HCT116 (cell line): Measurements from ENCODE around the gene TMEM130. TPM values are rescaled to one million over a fixed set of nuclear protein-coding genes. Genes with fewer than 3 reads are reported as not detected.

ENCODE experiments used
- ATAC-seq: fragments of 200-7000 bp; cut with Tn5 transposase; 2 replicates; pipeline ENCODE4 v1.9.1; 2020; ENCODE audit warnings: mild to moderate bottlenecking, moderate library complexity
- BruUV-seq: library from RNA; stranded (reverse); fragments of 400-500 nt; replicated peaks from 2 replicates; lab custom pipeline; 2021; lab: Mats Ljungman, UMichigan
- CTCF ChIA-PET: fragments of 300-600 bp; sonication (Branson Sonifier 250); formaldehyde crosslinking; loops from one replicate; lab custom pipeline; 2021; ENCODE audit warnings: antibody characterized with exemption; lab: Charles Lee
- POLR2A ChIA-PET: fragments of 300-600, 350-600 bp; sonication (Branson Sonifier 250); formaldehyde crosslinking; loops from one replicate; lab custom pipeline; 2021; ENCODE audit warnings: antibody characterized with exemption; lab: Charles Lee
- RAD21 ChIA-PET, 2 experiments: fragments of 300-600 bp; sonication (Branson Sonifier 250); formaldehyde crosslinking; loops; one replicate each; lab custom pipeline; 2023; ENCODE audit warnings: low total read pairs in 2 of 2; ENCODE audit not compliant: uncharacterized antibody in 2 of 2, unreplicated experiment in 2 of 2, low non-redundant PET in 1 of 2; lab: Charles Lee
- DNase-seq: peaks from one replicate; pipeline ENCODE4 v3.0.0-alpha.2; 2010; ENCODE audit warnings: low read depth, low spot score
- H2AFZ ChIP-seq: fragments of 200-600 bp; shearing (Covaris generic), sonication (generic); 2 replicates; pipeline ENCODE4 v1.6.1; 2017; ENCODE audit warnings: low read depth, mixed run types, mixed read lengths, antibody characterized with exemption, low read length; ENCODE audit not compliant: poor library complexity, severe bottlenecking
- H3K27ac ChIP-seq: 2 replicates; pipeline ENCODE4 v1.5.1; 2012; ENCODE audit warnings: low read depth, low read length
- H3K27me3 ChIP-seq: fragments of 200-600 bp; sonication (generic); 2 replicates; pipeline ENCODE4 v1.6.1; 2016; ENCODE audit warnings: mixed run types, low read length, mixed read lengths; ENCODE audit not compliant: insufficient read depth
- H3K36me3 ChIP-seq, 2 experiments: fragments of 200-500 bp in 1 of 2; fragments of 200-600 bp in 1 of 2; sonication (Bioruptor generic) in 1 of 2; sonication (generic) in 1 of 2; 2 replicates each; pipeline versions ENCODE4 v1.5.1 to v1.6.1; 2014 to 2016; ENCODE audit warnings: low read length in 2 of 2, inconsistent platforms in 1 of 2, mixed read lengths in 1 of 2, mixed run types in 1 of 2; ENCODE audit not compliant: insufficient read depth in 2 of 2, control insufficient read depth in 1 of 2
- H3K4me1 ChIP-seq, 2 experiments: fragments of 200-600 bp in 1 of 2; sonication (generic) in 1 of 2; 2 replicates each; pipeline versions ENCODE4 v1.5.1 to v1.6.1; 2012 to 2017; ENCODE audit warnings: low read length in 2 of 2, inconsistent platforms in 1 of 2, mild to moderate bottlenecking in 1 of 2, mixed read lengths in 1 of 2, mixed run types in 1 of 2, moderate library complexity in 1 of 2; ENCODE audit not compliant: insufficient read depth in 2 of 2, control insufficient read depth in 1 of 2
- H3K4me2 ChIP-seq: fragments of 200-600 bp; sonication (generic); 2 replicates; pipeline ENCODE4 v1.6.1; 2017; ENCODE audit warnings: mixed run types, low read length, mixed read lengths
- H3K4me3 ChIP-seq, 2 experiments: fragments of 200-600 bp in 1 of 2; sonication (generic) in 1 of 2; replicated peaks in 1 of 2; 2 replicates each; pipeline ENCODE4 v1.5.1; 2011 to 2016; ENCODE audit warnings: low read length in 2 of 2, control low read depth in 1 of 2, low read depth in 1 of 2, mild to moderate bottlenecking in 1 of 2, mixed read lengths in 1 of 2, mixed run types in 1 of 2
- H3K79me2 ChIP-seq: fragments of 200-600 bp; sonication (generic); 2 replicates; pipeline ENCODE4 v1.6.1; 2017; ENCODE audit warnings: mild to moderate bottlenecking, mixed run types, low read length, moderate library complexity, mixed read lengths; ENCODE audit not compliant: insufficient read depth
- H3K9ac ChIP-seq: fragments of 200-600 bp; sonication (generic); 2 replicates; pipeline ENCODE4 v1.6.1; 2016; ENCODE audit warnings: low read length, mixed read lengths
- H3K9me2 ChIP-seq: fragments of 200-600 bp; sonication (generic), shearing (Covaris generic); 2 replicates; pipeline ENCODE4 v1.6.1; 2017; ENCODE audit warnings: mixed run types, mild to moderate bottlenecking, moderate library complexity; ENCODE audit not compliant: insufficient read depth
- H3K9me3 ChIP-seq, 2 experiments: fragments of 200-500 bp in 1 of 2; fragments of 200-600 bp in 1 of 2; sonication (Bioruptor generic) in 1 of 2; sonication (generic) in 1 of 2; 2 replicates each; pipeline ENCODE4 v1.6.1; 2014 to 2017; ENCODE audit warnings: low read length in 2 of 2, mixed read lengths in 2 of 2, inconsistent platforms in 1 of 2, low read depth in 1 of 2, mild to moderate bottlenecking in 1 of 2, mixed run types in 1 of 2, moderate library complexity in 1 of 2; ENCODE audit not compliant: control insufficient read depth in 1 of 2, insufficient read depth in 1 of 2
- H4K20me1 ChIP-seq: fragments of 200-600 bp; sonication (generic), shearing (Covaris generic); 2 replicates; pipeline ENCODE4 v1.6.1; 2017; ENCODE audit warnings: mixed run types, mild to moderate bottlenecking, moderate library complexity; ENCODE audit not compliant: insufficient read depth
- CBX3 ChIP-seq: IDR thresholded peaks from 2 replicates; pipeline ENCODE4 v1.6.1; 2012; ENCODE audit warnings: low read depth
- CEBPB ChIP-seq: IDR thresholded peaks from 2 replicates; pipeline ENCODE4 v1.6.1; 2012; ENCODE audit warnings: low read depth
- EGR1 ChIP-seq: IDR thresholded peaks from 2 replicates; pipeline ENCODE4 v1.6.1; 2012; ENCODE audit warnings: low read depth
- EZH2 ChIP-seq: fragments of 200-600 bp; sonication (generic); IDR thresholded peaks from 2 replicates; pipeline ENCODE4 v1.6.1; 2017; ENCODE audit warnings: antibody characterized with exemption, mixed run types
- EZH2phosphoT487 ChIP-seq: fragments of 200-600 bp; IDR thresholded peaks from 2 replicates; pipeline ENCODE4 v1.6.1; 2018; ENCODE audit warnings: antibody characterized with exemption, borderline replicate concordance
- FOSL1 ChIP-seq: IDR thresholded peaks from 2 replicates; pipeline ENCODE4 v1.6.1; 2012; ENCODE audit warnings: low read depth
- JUND ChIP-seq: IDR thresholded peaks from 2 replicates; pipeline ENCODE4 v1.6.1; 2012
- POLR2A ChIP-seq: IDR thresholded peaks from 2 replicates; pipeline ENCODE4 v1.7.0; 2011; ENCODE audit warnings: borderline replicate concordance; ENCODE audit not compliant: insufficient read depth, insufficient read length; ENCODE audit errors: extremely low read depth
- RAD21 ChIP-seq: IDR thresholded peaks from 2 replicates; pipeline ENCODE4 v1.6.1; 2012; ENCODE audit warnings: low read depth, mild to moderate bottlenecking
- REST ChIP-seq: IDR thresholded peaks from 2 replicates; pipeline ENCODE4 v1.6.1; 2012; ENCODE audit warnings: low read depth
- SIN3A ChIP-seq: IDR thresholded peaks from 2 replicates; pipeline ENCODE4 v1.6.1; 2012; ENCODE audit warnings: low read depth
- SP1 ChIP-seq: IDR thresholded peaks from 2 replicates; pipeline ENCODE4 v1.6.1; 2012; ENCODE audit warnings: low read depth
- SRF ChIP-seq: IDR thresholded peaks from 2 replicates; pipeline ENCODE4 v1.6.1; 2012; ENCODE audit warnings: low read depth
- TCF7L2 ChIP-seq: IDR thresholded peaks from 2 replicates; pipeline ENCODE4 v1.7.0; 2011; ENCODE audit warnings: borderline replicate concordance, inconsistent platforms; ENCODE audit not compliant: insufficient read depth, insufficient read length; ENCODE audit errors: extremely low read depth
- ZFX ChIP-seq: fragments of 450-650 bp; IDR thresholded peaks from 2 replicates; pipeline ENCODE4 v1.6.1; 2017
- ZNF274 ChIP-seq: fragments of 200-500 bp; sonication (Bioruptor generic); IDR thresholded peaks from 2 replicates; pipeline ENCODE4 v1.6.1; 2014; ENCODE audit warnings: mild to moderate bottlenecking, low read depth, low read length, inconsistent platforms
- intact Hi-C: fragments of 100-400 bp; cut with micrococcal nuclease; formaldehyde crosslinking; loops from 2 replicates; pipeline ENCODE4 v1.10.0; 2022
- total RNA-seq: library from RNA; stranded (reverse); gene quantifications from one replicate; pipeline ENCODE4 v1.2.1, GENCODE V29; 2021; ENCODE audit not compliant: unreplicated experiment
- TF ChIP-seq, protein P1 (sequence below): IDR thresholded peaks from 2 replicates; pipeline ENCODE4 v1.6.1; 2012
- TF ChIP-seq, protein P2 (sequence below): IDR thresholded peaks from 2 replicates; pipeline ENCODE4 v1.6.1; 2011; ENCODE audit warnings: mild to moderate bottlenecking, low read length, moderate library complexity; ENCODE audit not compliant: insufficient replicate concordance; ENCODE audit errors: extremely low read depth
- TF ChIP-seq, protein P3 (sequence below), 3 experiments: fragments of 200-600 bp in 1 of 3; sonication (generic) in 1 of 3; IDR thresholded peaks in 2 of 3; conservative IDR thresholded peaks in 1 of 3; 2 replicates each; pipeline ENCODE4 v1.5.1; 2012 to 2017; ENCODE audit warnings: low read depth in 2 of 3, low read length in 2 of 3, antibody characterized with exemption in 1 of 3, borderline replicate concordance in 1 of 3, control low read depth in 1 of 3, mild to moderate bottlenecking in 1 of 3, mixed read lengths in 1 of 3, mixed run types in 1 of 3, moderate library complexity in 1 of 3; ENCODE audit not compliant: insufficient read depth in 1 of 3

TMEM130 gene
- total RNA-seq, 1 experiment from 2014 or later: not detected

GRCh38 chr7:98833022-98833421 is 36.8 kb downstream of the TMEM130 start:
- Histone ChIP-seq H3K9me3 (no peaks in the 10 kb centered on the region), H3K4me3 (no peak overlapping the region), H3K4me2 (no peak overlapping the region), H4K20me1 (no peaks in the 10 kb centered on the region), H2AFZ (no peak overlapping the region), H3K9me2 (no peaks in the 10 kb centered on the region), H3K79me2 (no peaks in the 10 kb centered on the region), H3K27me3 (no peaks in the 10 kb centered on the region), H3K27ac (no peak overlapping the region), H3K4me1 (peaks cover 4 to 6% of the 10 kb centered on the region in 2 experiments; a peak in 2 of 4 replicates), H3K36me3 (no peaks in the 10 kb centered on the region), H3K9ac (no peak overlapping the region)
- BruUV-seq: no TSS peak
- ChIA-PET POLR2A (interaction anchor here (1.1 kb wide), 1 partner anchor 10 kb away, joined by 3 read pairs; no protein-coding TSS in a partner anchor), CTCF (interaction anchor here (0.5 to 1.3 kb wide), 6 partner anchors 37 to 432 kb away, joined by 3 to 5 read pairs (median 3); partner anchors contain the start of gene BAIAP2L1), RAD21 (no interaction called here)
- DNase-seq (no peak), ATAC-seq (no peak)
- TF ChIP-seq ZFX (no peak), SP1 (no peak), CBX3 (no peak), TCF7L2 (no peak), JUND (no peak), EGR1 (no peak), FOSL1 (no peak), EZH2 (no peak), SIN3A (no peak), EZH2phosphoT487 (no peak), RAD21 (no peak), POLR2A (no peak), CEBPB (no peak), SRF (no peak), REST (no peak), ZNF274 (no peak)
- TF ChIP-seq, protein P1, sequence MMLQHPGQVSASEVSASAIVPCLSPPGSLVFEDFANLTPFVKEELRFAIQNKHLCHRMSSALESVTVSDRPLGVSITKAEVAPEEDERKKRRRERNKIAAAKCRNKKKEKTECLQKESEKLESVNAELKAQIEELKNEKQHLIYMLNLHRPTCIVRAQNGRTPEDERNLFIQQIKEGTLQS: no peak
- TF ChIP-seq, protein P2, sequence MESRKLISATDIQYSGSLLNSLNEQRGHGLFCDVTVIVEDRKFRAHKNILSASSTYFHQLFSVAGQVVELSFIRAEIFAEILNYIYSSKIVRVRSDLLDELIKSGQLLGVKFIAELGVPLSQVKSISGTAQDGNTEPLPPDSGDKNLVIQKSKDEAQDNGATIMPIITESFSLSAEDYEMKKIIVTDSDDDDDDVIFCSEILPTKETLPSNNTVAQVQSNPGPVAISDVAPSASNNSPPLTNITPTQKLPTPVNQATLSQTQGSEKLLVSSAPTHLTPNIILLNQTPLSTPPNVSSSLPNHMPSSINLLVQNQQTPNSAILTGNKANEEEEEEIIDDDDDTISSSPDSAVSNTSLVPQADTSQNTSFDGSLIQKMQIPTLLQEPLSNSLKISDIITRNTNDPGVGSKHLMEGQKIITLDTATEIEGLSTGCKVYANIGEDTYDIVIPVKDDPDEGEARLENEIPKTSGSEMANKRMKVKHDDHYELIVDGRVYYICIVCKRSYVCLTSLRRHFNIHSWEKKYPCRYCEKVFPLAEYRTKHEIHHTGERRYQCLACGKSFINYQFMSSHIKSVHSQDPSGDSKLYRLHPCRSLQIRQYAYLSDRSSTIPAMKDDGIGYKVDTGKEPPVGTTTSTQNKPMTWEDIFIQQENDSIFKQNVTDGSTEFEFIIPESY: no peak
- TF ChIP-seq, protein P3, sequence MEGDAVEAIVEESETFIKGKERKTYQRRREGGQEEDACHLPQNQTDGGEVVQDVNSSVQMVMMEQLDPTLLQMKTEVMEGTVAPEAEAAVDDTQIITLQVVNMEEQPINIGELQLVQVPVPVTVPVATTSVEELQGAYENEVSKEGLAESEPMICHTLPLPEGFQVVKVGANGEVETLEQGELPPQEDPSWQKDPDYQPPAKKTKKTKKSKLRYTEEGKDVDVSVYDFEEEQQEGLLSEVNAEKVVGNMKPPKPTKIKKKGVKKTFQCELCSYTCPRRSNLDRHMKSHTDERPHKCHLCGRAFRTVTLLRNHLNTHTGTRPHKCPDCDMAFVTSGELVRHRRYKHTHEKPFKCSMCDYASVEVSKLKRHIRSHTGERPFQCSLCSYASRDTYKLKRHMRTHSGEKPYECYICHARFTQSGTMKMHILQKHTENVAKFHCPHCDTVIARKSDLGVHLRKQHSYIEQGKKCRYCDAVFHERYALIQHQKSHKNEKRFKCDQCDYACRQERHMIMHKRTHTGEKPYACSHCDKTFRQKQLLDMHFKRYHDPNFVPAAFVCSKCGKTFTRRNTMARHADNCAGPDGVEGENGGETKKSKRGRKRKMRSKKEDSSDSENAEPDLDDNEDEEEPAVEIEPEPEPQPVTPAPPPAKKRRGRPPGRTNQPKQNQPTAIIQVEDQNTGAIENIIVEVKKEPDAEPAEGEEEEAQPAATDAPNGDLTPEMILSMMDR (IDR thresholded peaks at IDR 0.05 in 2 of 3, conservative IDR thresholded peaks at IDR 0.05 in 1 of 3; ENCODE audit: borderline replicate concordance in 1 of 3, insufficient read depth in 1 of 3, low read depth in 2 of 3, low read length in 2 of 3): no peak
- intact Hi-C loops: loop anchor here (10.0 kb wide), 1 partner anchor 278 kb away; no protein-coding TSS in a partner anchor
